HEK293 (cell line): Measurements from ENCODE around the gene DCC.

ENCODE experiments used
- CTCF ChIP-seq: fragments of 450-650 bp; formaldehyde crosslinking; IDR thresholded peaks from 2 replicates; pipeline ENCODE4 v1.5.1; 2016; ENCODE audit warnings: missing biosample characterization, missing genetic modification characterization
- PATZ1 ChIP-seq: fragments of 450-650 bp; formaldehyde crosslinking; IDR thresholded peaks from 2 replicates; pipeline ENCODE4 v1.5.1; 2016; ENCODE audit warnings: missing biosample characterization, missing genetic modification characterization
- REPIN1 ChIP-seq: fragments of 450-650 bp; formaldehyde crosslinking; IDR thresholded peaks from 2 replicates; pipeline ENCODE4 v1.5.1; 2017; ENCODE audit warnings: missing biosample characterization, missing genetic modification characterization, low read depth
- ZBTB11 ChIP-seq: fragments of 450-650 bp; formaldehyde crosslinking; conservative IDR thresholded peaks from 2 replicates; pipeline ENCODE4 v1.5.1; 2016; ENCODE audit warnings: low read depth, missing biosample characterization, missing genetic modification characterization
- ZIC2 ChIP-seq: fragments of 450-650 bp; formaldehyde crosslinking; IDR thresholded peaks from 2 replicates; pipeline ENCODE4 v1.5.1; 2016; ENCODE audit warnings: missing biosample characterization, missing genetic modification characterization
- ZNF274 ChIP-seq, 2 experiments: fragments of 200-500 bp in 1 of 2; fragments of 450-650 bp in 1 of 2; sonication (Bioruptor generic) in 1 of 2; formaldehyde crosslinking in 1 of 2; IDR thresholded peaks; 2 replicates each; pipeline versions ENCODE4 v1.5.1 to v1.6.1; 2014 to 2016; ENCODE audit warnings: borderline replicate concordance in 1 of 2, inconsistent platforms in 1 of 2, low read length in 1 of 2, missing biosample characterization in 1 of 2, missing genetic modification characterization in 1 of 2
- ZNF549 ChIP-seq: fragments of 450-650 bp; IDR thresholded peaks from 2 replicates; pipeline ENCODE4 v1.5.1; 2018; ENCODE audit warnings: missing biosample characterization, missing genetic modification characterization, mild to moderate bottlenecking, inconsistent platforms, moderate library complexity
- TF ChIP-seq, protein P1 (sequence below): fragments of 450-650 bp; formaldehyde crosslinking; IDR thresholded peaks from 2 replicates; pipeline ENCODE4 v1.5.1; 2017; ENCODE audit warnings: missing biosample characterization, missing genetic modification characterization

DNA sequence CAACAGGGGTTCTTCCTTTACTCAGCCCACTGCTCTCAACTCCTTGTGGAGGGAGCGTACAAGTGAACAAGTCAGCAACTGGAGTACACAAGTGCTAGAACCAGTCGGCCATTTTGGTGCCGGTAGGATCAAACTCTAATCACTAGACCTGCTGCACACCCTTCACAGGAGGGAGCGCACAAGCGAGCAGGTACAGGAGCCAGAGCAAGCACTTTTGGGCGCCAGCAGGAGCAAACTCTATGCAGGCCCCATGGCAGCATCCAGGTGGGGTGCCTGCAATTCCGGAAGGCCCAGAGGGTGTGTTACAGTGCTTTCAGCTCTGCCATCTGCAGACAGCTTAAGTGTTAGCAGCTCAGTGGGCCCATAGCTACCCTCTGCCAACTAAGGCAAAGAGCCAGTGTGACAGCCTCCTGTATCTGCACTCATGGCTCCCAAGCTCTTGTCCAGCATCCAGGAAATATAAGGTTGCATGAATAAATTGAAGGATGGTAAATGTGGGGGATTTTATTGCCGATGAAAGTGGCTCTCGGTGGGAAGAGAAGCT, 426.1 kb downstream of the DCC start:
- TF ChIP-seq PATZ1, result no peak
- TF ChIP-seq CTCF (tag by site-specific recombination), result no peak
- TF ChIP-seq ZNF549 (tag by site-specific recombination), result no peak
- TF ChIP-seq, protein P1, sequence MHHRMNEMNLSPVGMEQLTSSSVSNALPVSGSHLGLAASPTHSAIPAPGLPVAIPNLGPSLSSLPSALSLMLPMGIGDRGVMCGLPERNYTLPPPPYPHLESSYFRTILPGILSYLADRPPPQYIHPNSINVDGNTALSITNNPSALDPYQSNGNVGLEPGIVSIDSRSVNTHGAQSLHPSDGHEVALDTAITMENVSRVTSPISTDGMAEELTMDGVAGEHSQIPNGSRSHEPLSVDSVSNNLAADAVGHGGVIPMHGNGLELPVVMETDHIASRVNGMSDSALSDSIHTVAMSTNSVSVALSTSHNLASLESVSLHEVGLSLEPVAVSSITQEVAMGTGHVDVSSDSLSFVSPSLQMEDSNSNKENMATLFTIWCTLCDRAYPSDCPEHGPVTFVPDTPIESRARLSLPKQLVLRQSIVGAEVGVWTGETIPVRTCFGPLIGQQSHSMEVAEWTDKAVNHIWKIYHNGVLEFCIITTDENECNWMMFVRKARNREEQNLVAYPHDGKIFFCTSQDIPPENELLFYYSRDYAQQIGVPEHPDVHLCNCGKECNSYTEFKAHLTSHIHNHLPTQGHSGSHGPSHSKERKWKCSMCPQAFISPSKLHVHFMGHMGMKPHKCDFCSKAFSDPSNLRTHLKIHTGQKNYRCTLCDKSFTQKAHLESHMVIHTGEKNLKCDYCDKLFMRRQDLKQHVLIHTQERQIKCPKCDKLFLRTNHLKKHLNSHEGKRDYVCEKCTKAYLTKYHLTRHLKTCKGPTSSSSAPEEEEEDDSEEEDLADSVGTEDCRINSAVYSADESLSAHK (tag by site-specific recombination), result no peak
- TF ChIP-seq REPIN1 (tag by site-specific recombination), result no peak
- TF ChIP-seq ZNF274 (IDR thresholded peaks at IDR 0.05; ENCODE audit: low read length), result no peak
- no peak for TF ChIP-seq ZNF274 (tag by site-specific recombination; IDR thresholded peaks at IDR 0.05; ENCODE audit: borderline replicate concordance)
- TF ChIP-seq ZIC2, result no peak
- TF ChIP-seq ZBTB11, result no peak
